GM21576 (cell line): Measurements from ENCODE around the gene LTBP1.

Experiments used
- ATAC-seq: cut with Tn5 transposase; IDR thresholded peaks from one replicate; pipeline ENCODE4 v1.9.1; 2021; ENCODE audit warnings: mild to moderate bottlenecking, moderate library complexity; ENCODE audit not compliant: unreplicated experiment

The LTBP1 gene

GRCh38 chr2:33395655-33396249 is 449.0 kb downstream of the LTBP1 start:
- ATAC-seq = no peak

GRCh38 chr2:33404321-33404720 is 457.6 kb downstream of the LTBP1 start:
- ATAC-seq = no peak

GRCh38 chr2:33406622-33407021 is 459.9 kb downstream of the LTBP1 start:
- ATAC-seq = no peak

GRCh38 chr2:33408109-33408508 is 461.4 kb downstream of the LTBP1 start:
- no peak for ATAC-seq

- ATAC-seq = no peak
These were observed 462.7 kb downstream of the LTBP1 start for GRCh38 chr2:33409417-33409955.

- no peak for ATAC-seq
These were observed 465.0 kb downstream of the LTBP1 start for GRCh38 chr2:33411765-33412164.

- no peak for ATAC-seq
These were observed 466.2 kb downstream of the LTBP1 start for GRCh38 chr2:33412920-33413319.

GRCh38 chr2:33419581-33420200 is 472.9 kb downstream of the LTBP1 start:
- ATAC-seq = peak; percentile 50

- no peak for ATAC-seq
These were observed 474.0 kb downstream of the LTBP1 start for GRCh38 chr2:33420726-33421125.

- no peak for ATAC-seq
These were observed 475.1 kb downstream of the LTBP1 start for GRCh38 chr2:33421820-33422219.

GRCh38 chr2:33425161-33425560 is 478.4 kb downstream of the LTBP1 start:
- ATAC-seq = no peak

- ATAC-seq = no peak
These were observed 478.9 kb downstream of the LTBP1 start for GRCh38 chr2:33425586-33426031.

- no peak for ATAC-seq
These were observed 480.0 kb downstream of the LTBP1 start for GRCh38 chr2:33426666-33427231.

GRCh38 chr2:33430077-33430476 is 483.3 kb downstream of the LTBP1 start:
- no peak for ATAC-seq

GRCh38 chr2:33430856-33431255 is 484.1 kb downstream of the LTBP1 start:
- no peak for ATAC-seq

- ATAC-seq = no peak
These were observed 486.1 kb downstream of the LTBP1 start for GRCh38 chr2:33432871-33433270.

GRCh38 chr2:33433279-33434235 is 486.8 kb downstream of the LTBP1 start:
- no peak for ATAC-seq

GRCh38 chr2:33435518-33435917 is 488.8 kb downstream of the LTBP1 start:
- no peak for ATAC-seq

- no peak for ATAC-seq
These were observed 489.3 kb downstream of the LTBP1 start for GRCh38 chr2:33436083-33436482.

GRCh38 chr2:33437297-33437696 is 490.5 kb downstream of the LTBP1 start:
- no peak for ATAC-seq

- ATAC-seq = no peak
These were observed 491.1 kb downstream of the LTBP1 start for GRCh38 chr2:33437815-33438214.
